Fibroblast of skin of left quadriceps (primary cell): ENCODE results near the gene TBC1D2B.
A peak's percentile ranks its signal among the peaks of the same experiment; 100 is the strongest.

Experiments
- DNase-seq, 2 experiments: peaks; one replicate each; pipeline ENCODE4 v3.0.0-alpha.2; 2013; ENCODE audit warnings: low read depth in 2 of 2

TBC1D2B gene

GRCh38 chr15:78077053-78077870 lies at the start of gene TBC1D2B:
Gene TBC1D2B, minus strand, starts transcription at chr15:78077711. Its CDS starts 59 bp downstream, at chr15:78077652.
- no peak for DNase-seq

- DNase-seq = no peak
These were observed 47.8 kb upstream of the TBC1D2B start for GRCh38 chr15:78125267-78125666.

- DNase-seq = no peak
These were observed 43.0 kb upstream of the TBC1D2B start for GRCh38 chr15:78120523-78120922.

GRCh38 chr15:78112551-78112950 lies 35.0 kb upstream of the TBC1D2B start:
- no peak for DNase-seq

- DNase-seq = no peak
These were observed 34.3 kb upstream of the TBC1D2B start for GRCh38 chr15:78111788-78112187.

- DNase-seq = no peak
These were observed 33.5 kb upstream of the TBC1D2B start for GRCh38 chr15:78110916-78111475.

- DNase-seq = no peak
These were observed 32.6 kb upstream of the TBC1D2B start for GRCh38 chr15:78110096-78110495.

- no peak for DNase-seq
These were observed 31.6 kb upstream of the TBC1D2B start for GRCh38 chr15:78109156-78109555.

GRCh38 chr15:78108300-78109084 lies 31.0 kb upstream of the TBC1D2B start:
- peak; percentile 62 to 64 for DNase-seq

GRCh38 chr15:78107471-78107870 lies 30.0 kb upstream of the TBC1D2B start:
- DNase-seq = no peak

GRCh38 chr15:78105476-78106241 lies 28.1 kb upstream of the TBC1D2B start:
- no peak for DNase-seq

GRCh38 chr15:78104566-78105475 lies 27.3 kb upstream of the TBC1D2B start:
- no peak for DNase-seq

- no peak for DNase-seq
These were observed 26.6 kb upstream of the TBC1D2B start for GRCh38 chr15:78104119-78104479.

GRCh38 chr15:78103406-78104118 lies 26.1 kb upstream of the TBC1D2B start:
- DNase-seq = no peak

- DNase-seq = no peak
These were observed 25.2 kb upstream of the TBC1D2B start for GRCh38 chr15:78102741-78103140.

- no peak for DNase-seq
These were observed 24.7 kb upstream of the TBC1D2B start for GRCh38 chr15:78102211-78102610.

- no peak for DNase-seq
These were observed 24.1 kb upstream of the TBC1D2B start for GRCh38 chr15:78101423-78102105.

GRCh38 chr15:78100886-78101285 lies 23.4 kb upstream of the TBC1D2B start:
- no peak for DNase-seq

- DNase-seq = no peak
These were observed 20.7 kb upstream of the TBC1D2B start for GRCh38 chr15:78098131-78098755.
